ENCODE data around the gene CD44.

The CD44 gene

DNA sequence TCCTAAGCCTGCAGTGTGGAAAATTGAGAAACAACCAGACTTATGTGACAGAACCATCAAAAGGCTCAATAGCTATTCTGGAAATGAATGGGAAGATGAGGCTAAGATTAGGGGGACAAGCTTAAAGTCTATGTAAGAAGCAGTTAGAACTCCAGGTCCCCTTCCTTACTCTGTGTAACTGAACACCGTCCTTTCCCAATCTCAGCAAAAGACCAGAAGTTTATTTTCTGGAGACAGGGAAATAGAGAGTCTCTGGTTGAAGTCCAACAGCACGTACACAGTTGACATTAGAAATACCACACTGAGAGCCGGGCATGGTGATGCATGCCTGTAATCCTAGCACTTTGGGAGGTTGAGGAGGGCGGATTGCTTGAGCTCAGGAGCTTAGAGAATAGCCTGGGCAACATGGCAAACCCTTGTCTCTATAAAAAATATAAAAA lies 93.9 kb downstream of the CD44 start:
- H3K9me3 ChIP-seq (ENCODE audit: control insufficient read depth in 5 of 5, low read length in 5 of 5), result peaks cover 0 to 6% (median 0%) of the 10 kb centered on the region in 5 donors
- no peaks in the 10 kb centered on the region for H3K27me3 ChIP-seq (ENCODE audit: control insufficient read depth in 5 of 5, insufficient read depth in 4 of 5, low read length in 5 of 5)
- H3K27ac ChIP-seq (ENCODE audit: low read depth, low read length), result no peak overlapping the region
- H3K4me3 ChIP-seq (ENCODE audit: low read depth in 1 of 5, low read length in 5 of 5), result no peak overlapping the region
- H3K4me1 ChIP-seq (ENCODE audit: control insufficient read depth in 5 of 5, insufficient read depth in 5 of 5, low read length in 5 of 5), result peaks cover 0 to 13% (median 2%) of the 10 kb centered on the region in 5 donors
- no peak overlapping the region for H3K9ac ChIP-seq (ENCODE audit: low read length in 5 of 5)
- peaks cover 4 to 30% (median 16%) of the 10 kb centered on the region in 5 donors for H3K36me3 ChIP-seq (ENCODE audit: control insufficient read depth in 5 of 5, insufficient read depth in 5 of 5, low read length in 5 of 5)

DNA sequence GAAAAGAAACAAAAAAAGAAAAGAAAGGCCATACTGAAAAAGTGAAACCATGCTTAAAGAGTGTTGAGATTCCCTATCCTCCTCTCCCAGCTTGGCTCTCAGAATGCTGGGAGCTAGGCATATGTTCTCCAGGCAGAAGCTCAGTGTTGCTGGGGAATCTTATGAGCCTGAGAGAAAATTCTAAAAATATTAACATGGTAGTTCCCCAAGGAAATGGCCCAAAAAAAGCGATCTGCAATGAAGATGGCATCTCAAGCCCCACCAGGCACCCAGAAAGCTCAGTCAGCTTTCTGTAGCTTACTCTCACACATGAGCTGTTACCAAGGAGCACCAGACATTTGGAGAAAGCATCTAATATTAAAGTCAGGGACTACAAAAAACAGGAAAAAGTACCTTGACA lies 94.5 kb downstream of the CD44 start:
- Histone ChIP-seq H3K9ac (ENCODE audit: low read length in 5 of 5) (no peak overlapping the region), H3K27ac (ENCODE audit: low read depth, low read length) (no peak overlapping the region), H3K9me3 (ENCODE audit: control insufficient read depth in 5 of 5, low read length in 5 of 5) (peaks cover 0 to 6% (median 0%) of the 10 kb centered on the region in 5 donors), H3K27me3 (ENCODE audit: control insufficient read depth in 5 of 5, insufficient read depth in 4 of 5, low read length in 5 of 5) (no peaks in the 10 kb centered on the region), H3K4me1 (ENCODE audit: control insufficient read depth in 5 of 5, insufficient read depth in 5 of 5, low read length in 5 of 5) (peaks cover 0 to 13% (median 3%) of the 10 kb centered on the region in 5 donors), H3K4me3 (ENCODE audit: low read depth in 1 of 5, low read length in 5 of 5) (no peak overlapping the region), H3K36me3 (ENCODE audit: control insufficient read depth in 5 of 5, insufficient read depth in 5 of 5, low read length in 5 of 5) (peaks cover 4 to 30% (median 16%) of the 10 kb centered on the region in 5 donors)

DNA sequence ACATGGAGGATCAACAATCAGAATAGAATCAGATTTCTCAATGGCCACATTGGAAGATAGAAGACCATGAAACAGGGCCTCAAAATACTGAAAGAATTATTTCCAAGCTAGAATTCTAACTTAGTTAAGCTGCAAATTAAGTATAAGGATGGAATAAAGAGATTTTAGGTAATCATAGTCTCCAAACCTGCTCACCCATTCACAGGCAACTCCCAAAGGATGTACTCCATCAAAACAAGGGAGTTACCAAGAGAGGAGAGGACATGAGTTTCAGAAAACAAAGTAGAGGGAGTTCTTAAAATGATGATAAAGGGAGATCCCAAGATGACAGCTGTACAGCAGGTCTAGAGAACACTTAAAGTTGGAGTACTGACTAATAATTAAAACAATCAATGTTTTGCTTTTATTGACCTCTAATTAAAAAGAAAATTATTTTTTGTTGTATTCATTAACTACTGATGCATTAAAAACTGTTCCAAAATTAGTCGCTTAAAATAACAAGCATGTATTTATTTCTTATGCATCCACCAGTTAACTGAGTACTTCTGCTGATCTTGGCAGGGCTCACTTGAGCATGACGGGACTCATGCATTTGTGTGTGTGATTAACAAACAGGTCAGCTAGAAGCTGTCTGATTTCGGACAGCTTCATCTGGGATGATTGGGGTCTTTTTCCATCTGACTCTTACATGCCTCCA lies 95.6 kb downstream of the CD44 start:
- H3K9ac ChIP-seq (ENCODE audit: low read length in 5 of 5), result no peak overlapping the region
- H3K36me3 ChIP-seq (ENCODE audit: control insufficient read depth in 5 of 5, insufficient read depth in 5 of 5, low read length in 5 of 5), result peaks cover under 1 to 19% (median 7%) of the 10 kb centered on the region in 5 donors
- H3K4me1 ChIP-seq (ENCODE audit: control insufficient read depth in 5 of 5, insufficient read depth in 5 of 5, low read length in 5 of 5), result peaks cover 0 to 13% (median 3%) of the 10 kb centered on the region in 5 donors
- H3K4me3 ChIP-seq (ENCODE audit: low read depth in 1 of 5, low read length in 5 of 5), result no peak overlapping the region
- peaks cover 0 to 6% (median 0%) of the 10 kb centered on the region in 5 donors for H3K9me3 ChIP-seq (ENCODE audit: control insufficient read depth in 5 of 5, low read length in 5 of 5)
- no peak overlapping the region for H3K27ac ChIP-seq (ENCODE audit: low read depth, low read length)
- H3K27me3 ChIP-seq (ENCODE audit: control insufficient read depth in 5 of 5, insufficient read depth in 4 of 5, low read length in 5 of 5), result no peaks in the 10 kb centered on the region

DNA sequence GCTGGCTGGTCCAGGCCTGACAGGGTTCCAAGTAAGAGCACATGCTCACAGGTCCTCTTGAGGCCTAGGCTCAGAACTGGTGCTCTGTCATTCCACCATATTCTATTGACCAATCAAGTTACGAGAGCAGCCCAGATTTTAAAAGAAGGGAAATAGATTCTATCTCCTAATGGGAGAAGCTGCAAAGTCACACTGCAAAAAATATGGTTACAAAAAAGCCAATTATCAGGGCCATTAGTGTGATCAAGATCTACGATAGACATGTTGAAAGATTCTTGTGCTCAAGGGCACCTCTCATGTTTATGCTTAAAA lies 96.1 kb downstream of the CD44 start:
- H3K36me3 ChIP-seq (ENCODE audit: control insufficient read depth in 5 of 5, insufficient read depth in 5 of 5, low read length in 5 of 5), result peaks cover 0 to 15% (median 6%) of the 10 kb centered on the region in 5 donors
- peaks cover 0 to 6% (median 0%) of the 10 kb centered on the region in 5 donors for H3K9me3 ChIP-seq (ENCODE audit: control insufficient read depth in 5 of 5, low read length in 5 of 5)
- H3K27ac ChIP-seq (ENCODE audit: low read depth, low read length), result no peak overlapping the region
- peaks cover 0 to 13% (median 3%) of the 10 kb centered on the region in 5 donors for H3K4me1 ChIP-seq (ENCODE audit: control insufficient read depth in 5 of 5, insufficient read depth in 5 of 5, low read length in 5 of 5)
- no peaks in the 10 kb centered on the region for H3K27me3 ChIP-seq (ENCODE audit: control insufficient read depth in 5 of 5, insufficient read depth in 4 of 5, low read length in 5 of 5)
- H3K4me3 ChIP-seq (ENCODE audit: low read depth in 1 of 5, low read length in 5 of 5), result no peak overlapping the region
- H3K9ac ChIP-seq (ENCODE audit: low read length in 5 of 5), result no peak overlapping the region

DNA sequence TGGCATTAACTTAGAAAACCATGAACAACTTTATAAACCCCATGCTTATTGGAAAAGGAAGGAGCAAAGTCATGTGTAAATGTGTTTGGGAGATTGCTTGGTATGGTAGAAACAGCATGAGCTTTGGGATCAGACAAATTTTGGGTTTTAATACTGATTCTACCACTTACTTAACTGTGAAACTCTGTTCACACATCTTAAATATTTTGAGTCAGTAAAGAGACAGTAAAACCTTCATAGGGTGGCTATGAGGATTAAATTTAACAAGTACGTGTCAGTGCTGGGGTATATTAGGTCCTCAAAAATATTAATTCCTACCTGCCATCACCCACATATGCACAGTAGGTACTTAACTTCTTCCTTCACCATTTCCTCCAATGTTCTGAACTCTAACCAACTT lies 96.5 kb downstream of the CD44 start:
- H3K27me3 ChIP-seq (ENCODE audit: control insufficient read depth in 5 of 5, insufficient read depth in 4 of 5, low read length in 5 of 5), result no peaks in the 10 kb centered on the region
- no peak overlapping the region for H3K9ac ChIP-seq (ENCODE audit: low read length in 5 of 5)
- peaks cover 0 to 13% (median 3%) of the 10 kb centered on the region in 5 donors for H3K4me1 ChIP-seq (ENCODE audit: control insufficient read depth in 5 of 5, insufficient read depth in 5 of 5, low read length in 5 of 5)
- H3K9me3 ChIP-seq (ENCODE audit: control insufficient read depth in 5 of 5, low read length in 5 of 5), result peaks cover 0 to 6% (median 0%) of the 10 kb centered on the region in 5 donors
- peaks cover 0 to 11% (median 3%) of the 10 kb centered on the region in 5 donors for H3K36me3 ChIP-seq (ENCODE audit: control insufficient read depth in 5 of 5, insufficient read depth in 5 of 5, low read length in 5 of 5)
- H3K27ac ChIP-seq (ENCODE audit: low read depth, low read length), result no peak overlapping the region
- H3K4me3 ChIP-seq (ENCODE audit: low read depth in 1 of 5, low read length in 5 of 5), result no peak overlapping the region

DNA sequence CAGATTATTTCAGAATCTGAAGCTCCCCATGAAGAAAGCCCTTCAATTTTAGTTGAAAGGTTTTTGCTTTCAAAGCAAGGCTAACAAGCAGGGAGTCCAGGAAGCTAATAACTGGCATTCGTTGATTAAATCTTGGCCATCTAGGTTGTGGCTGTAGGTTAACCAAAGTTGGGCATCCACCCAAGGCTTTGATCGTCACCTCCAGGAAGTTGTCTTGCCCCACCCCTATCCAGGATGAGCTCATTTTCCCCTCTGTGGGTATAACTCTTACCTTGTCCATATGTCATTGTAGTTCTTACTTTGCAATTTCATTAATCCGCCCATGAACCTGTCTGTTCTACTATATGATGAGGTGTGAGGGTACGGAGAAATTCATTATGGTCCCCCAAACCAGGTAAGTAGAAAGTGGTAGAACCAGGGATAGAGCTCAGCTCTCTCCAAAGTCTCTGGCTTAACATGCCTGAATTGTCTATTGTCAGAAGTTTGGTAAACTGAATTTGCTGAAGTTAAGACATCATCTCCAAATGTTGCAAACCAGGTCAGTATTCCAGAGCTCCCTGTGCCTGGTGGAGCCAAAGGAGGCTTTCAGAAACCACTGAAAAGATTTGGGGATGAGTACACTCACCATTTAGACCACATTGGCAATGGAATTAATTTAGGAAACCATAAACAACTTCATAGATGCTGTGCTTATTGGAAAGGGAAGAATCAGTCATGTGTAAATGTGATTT lies 97.1 kb downstream of the CD44 start:
- Histone ChIP-seq H3K9me3 (ENCODE audit: control insufficient read depth in 5 of 5, low read length in 5 of 5) (peaks cover 0 to 6% (median 0%) of the 10 kb centered on the region in 5 donors), H3K4me3 (ENCODE audit: low read depth in 1 of 5, low read length in 5 of 5) (no peak overlapping the region), H3K27me3 (ENCODE audit: control insufficient read depth in 5 of 5, insufficient read depth in 4 of 5, low read length in 5 of 5) (no peaks in the 10 kb centered on the region), H3K9ac (ENCODE audit: low read length in 5 of 5) (no peak overlapping the region), H3K4me1 (ENCODE audit: control insufficient read depth in 5 of 5, insufficient read depth in 5 of 5, low read length in 5 of 5) (peaks cover 0 to 13% (median 3%) of the 10 kb centered on the region in 5 donors), H3K27ac (ENCODE audit: low read depth, low read length) (no peak overlapping the region), H3K36me3 (ENCODE audit: control insufficient read depth in 5 of 5, insufficient read depth in 5 of 5, low read length in 5 of 5) (peaks cover 0 to 5% (median 0%) of the 10 kb centered on the region in 5 donors)

DNA sequence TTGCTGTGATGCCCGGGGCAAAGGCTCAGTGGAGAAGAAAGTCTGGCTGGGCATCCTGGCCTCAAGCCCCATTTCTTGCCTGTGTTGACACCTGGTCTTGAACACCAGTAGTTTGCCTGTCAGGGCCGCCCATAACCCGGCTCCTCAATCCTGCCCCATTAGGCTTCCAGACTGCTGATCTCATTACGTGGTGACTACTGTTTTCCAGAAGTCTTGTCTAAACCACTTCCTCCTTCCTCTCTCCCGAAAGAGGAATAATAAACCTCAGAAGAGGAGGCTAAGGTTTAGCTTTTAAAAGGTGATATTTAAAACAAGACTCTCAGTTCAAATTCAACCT lies 97.7 kb downstream of the CD44 start:
- no peak overlapping the region for H3K9ac ChIP-seq (ENCODE audit: low read length in 5 of 5)
- H3K36me3 ChIP-seq (ENCODE audit: control insufficient read depth in 5 of 5, insufficient read depth in 5 of 5, low read length in 5 of 5), result no peaks in the 10 kb centered on the region
- peaks cover 0 to 13% (median 3%) of the 10 kb centered on the region in 5 donors for H3K4me1 ChIP-seq (ENCODE audit: control insufficient read depth in 5 of 5, insufficient read depth in 5 of 5, low read length in 5 of 5)
- no peak overlapping the region for H3K4me3 ChIP-seq (ENCODE audit: low read depth in 1 of 5, low read length in 5 of 5)
- H3K27ac ChIP-seq (ENCODE audit: low read depth, low read length), result no peak overlapping the region
- H3K9me3 ChIP-seq (ENCODE audit: control insufficient read depth in 5 of 5, low read length in 5 of 5), result peaks cover 0 to 6% (median 0%) of the 10 kb centered on the region in 5 donors
- no peaks in the 10 kb centered on the region for H3K27me3 ChIP-seq (ENCODE audit: control insufficient read depth in 5 of 5, insufficient read depth in 4 of 5, low read length in 5 of 5)

DNA sequence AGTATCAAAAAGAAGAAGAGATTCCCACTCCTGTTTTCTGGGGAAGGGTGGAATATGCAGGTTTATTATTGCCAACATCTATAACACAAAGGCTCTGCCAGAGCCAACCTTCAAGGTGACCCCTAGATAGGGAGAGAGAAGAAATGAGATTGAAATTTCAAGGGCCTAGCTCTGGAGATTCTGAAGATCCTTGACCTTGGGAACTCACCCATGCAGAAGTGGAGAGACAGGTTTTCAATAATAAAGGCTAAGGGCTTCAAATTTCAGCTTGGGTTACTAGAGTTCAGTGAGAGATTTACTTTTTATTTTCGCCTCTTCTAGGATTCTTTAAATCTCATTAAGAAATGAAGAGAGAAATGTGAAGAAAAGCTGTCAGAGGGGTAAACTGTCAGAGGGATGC lies 98.4 kb downstream of the CD44 start:
- H3K36me3 ChIP-seq (ENCODE audit: control insufficient read depth in 5 of 5, insufficient read depth in 5 of 5, low read length in 5 of 5), result no peaks in the 10 kb centered on the region
- H3K9me3 ChIP-seq (ENCODE audit: control insufficient read depth in 5 of 5, low read length in 5 of 5), result peaks cover 0 to 6% (median 0%) of the 10 kb centered on the region in 5 donors
- H3K4me3 ChIP-seq (ENCODE audit: low read depth in 1 of 5, low read length in 5 of 5), result no peak overlapping the region
- H3K4me1 ChIP-seq (ENCODE audit: control insufficient read depth in 5 of 5, insufficient read depth in 5 of 5, low read length in 5 of 5), result peaks cover 0 to 13% (median 3%) of the 10 kb centered on the region in 5 donors
- H3K27me3 ChIP-seq (ENCODE audit: control insufficient read depth in 5 of 5, insufficient read depth in 4 of 5, low read length in 5 of 5), result no peaks in the 10 kb centered on the region
- no peak overlapping the region for H3K27ac ChIP-seq (ENCODE audit: low read depth, low read length)
- H3K9ac ChIP-seq (ENCODE audit: low read length in 5 of 5), result no peak overlapping the region

DNA sequence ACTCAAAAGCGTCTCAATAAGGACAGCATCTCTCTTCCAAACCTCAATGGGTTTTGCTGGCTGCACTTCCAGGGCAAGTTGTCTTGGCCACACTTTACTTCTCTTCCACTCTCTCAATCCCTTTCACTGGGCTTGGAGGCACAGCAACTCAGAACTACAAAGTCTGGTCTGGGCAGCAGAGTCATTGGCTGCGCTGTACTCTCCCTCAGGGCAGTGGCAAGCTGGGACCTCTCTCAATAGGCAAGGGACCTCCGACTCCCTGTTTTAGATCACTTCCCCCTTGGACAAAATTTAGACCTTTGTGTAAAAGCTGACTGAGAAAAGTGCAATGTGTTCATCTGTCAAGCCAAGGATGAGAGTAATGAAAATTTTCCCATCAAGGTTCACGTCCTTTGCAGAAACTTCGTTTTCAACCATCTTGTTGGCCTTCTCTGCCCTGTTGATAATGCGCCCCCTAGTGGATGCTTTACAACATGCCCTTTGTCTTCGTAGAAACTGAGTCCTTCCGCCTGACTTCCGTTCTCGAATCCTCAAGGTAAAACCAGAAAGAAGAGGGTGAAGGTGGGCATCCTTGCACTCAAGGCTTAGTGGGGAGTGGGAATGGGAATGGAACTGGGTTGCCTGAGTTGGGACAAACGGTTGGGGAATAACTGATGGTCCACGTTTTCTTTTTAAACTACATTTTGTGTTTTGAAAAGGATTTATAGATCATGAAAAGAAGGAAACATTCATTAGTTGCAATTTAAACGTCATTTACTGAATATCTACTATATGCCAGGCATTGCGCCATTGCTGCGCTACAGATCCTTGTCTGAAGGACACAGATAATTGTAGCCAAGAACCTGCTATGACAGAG lies 99.1 kb downstream of the CD44 start:
- Histone ChIP-seq H3K4me1 (ENCODE audit: control insufficient read depth in 5 of 5, insufficient read depth in 5 of 5, low read length in 5 of 5) (peaks cover 0 to 13% (median 3%) of the 10 kb centered on the region in 5 donors), H3K4me3 (ENCODE audit: low read depth in 1 of 5, low read length in 5 of 5) (no peak overlapping the region), H3K36me3 (ENCODE audit: control insufficient read depth in 5 of 5, insufficient read depth in 5 of 5, low read length in 5 of 5) (no peaks in the 10 kb centered on the region), H3K9ac (ENCODE audit: low read length in 5 of 5) (no peak overlapping the region), H3K27me3 (ENCODE audit: control insufficient read depth in 5 of 5, insufficient read depth in 4 of 5, low read length in 5 of 5) (no peaks in the 10 kb centered on the region), H3K27ac (ENCODE audit: low read depth, low read length) (no peak overlapping the region), H3K9me3 (ENCODE audit: control insufficient read depth in 5 of 5, low read length in 5 of 5) (peaks cover 0 to 6% (median 0%) of the 10 kb centered on the region in 5 donors)

Data from subcutaneous abdominal adipose tissue (tissue), 5 donors.